PC-9 (cell line): Measurements from ENCODE around the gene ZFYVE26. TPM values are rescaled to one million over a fixed set of nuclear protein-coding genes. Genes with fewer than 3 reads are reported as not detected.

Experiments
- BruUV-seq: library from RNA; stranded (reverse); fragments of 400-500 nt; replicated peaks from 2 replicates; lab custom pipeline; 2021; lab: Mats Ljungman, UMichigan
- CTCF ChIA-PET: fragments of 300-600 bp; sonication (Branson Sonifier 250); formaldehyde crosslinking; loops from one replicate; lab custom pipeline; 2022; ENCODE audit warnings: antibody characterized with exemption; lab: Charles Lee
- POLR2A ChIA-PET: fragments of 300-600 bp; sonication (Branson Sonifier 250); formaldehyde crosslinking; loops from one replicate; lab custom pipeline; 2022; ENCODE audit warnings: antibody characterized with exemption; ENCODE audit not compliant: unreplicated experiment; lab: Charles Lee
- DNase-seq, 2 experiments: peaks; one replicate each; pipeline versions ENCODE4 v3.0.0 to v3.0.0-alpha.2; 2015 to 2022; ENCODE audit warnings: mixed read lengths in 1 of 2
- H2AFZ ChIP-seq: fragments of 200-600 bp; sonication (generic); 2 replicates; pipeline ENCODE4 v1.8.1; 2017; ENCODE audit warnings: antibody characterized with exemption
- H3F3A ChIP-seq: fragments of 200-600 bp; sonication (generic); 2 replicates; pipeline ENCODE4 v1.8.1; 2017; ENCODE audit warnings: antibody characterized with exemption, mild to moderate bottlenecking, low read depth; ENCODE audit not compliant: insufficient read depth
- H3K27ac ChIP-seq: fragments of 200-600 bp; sonication (generic); 2 replicates; pipeline ENCODE4 v1.6.1; 2016; ENCODE audit warnings: mixed run types
- H3K27me3 ChIP-seq: fragments of 200-600 bp; sonication (generic); 2 replicates; pipeline ENCODE4 v1.6.1; 2016; ENCODE audit warnings: low read depth, mixed run types; ENCODE audit not compliant: insufficient read depth
- H3K36me3 ChIP-seq: fragments of 200-600 bp; sonication (generic); 2 replicates; pipeline ENCODE4 v1.6.1; 2016; ENCODE audit warnings: low read depth, mixed run types
- H3K4me1 ChIP-seq: fragments of 200-600 bp; sonication (generic); replicated peaks from 2 replicates; pipeline ENCODE4 v1.6.1; 2016; ENCODE audit warnings: mixed run types; ENCODE audit not compliant: insufficient read depth
- H3K4me2 ChIP-seq: fragments of 200-600 bp; sonication (generic); 2 replicates; pipeline ENCODE4 v1.6.1; 2017; ENCODE audit warnings: mixed run types
- H3K4me3 ChIP-seq: fragments of 200-600 bp; sonication (generic); 2 replicates; pipeline ENCODE4 v1.6.1; 2016; ENCODE audit warnings: mixed run types
- H3K79me2 ChIP-seq: fragments of 200-600 bp; sonication (generic); 2 replicates; pipeline ENCODE4 v1.6.1; 2017; ENCODE audit warnings: low read depth, mixed run types
- H3K9me2 ChIP-seq: fragments of 200-600 bp; sonication (generic); 2 replicates; pipeline ENCODE4 v1.8.1; 2017; ENCODE audit warnings: mild to moderate bottlenecking; ENCODE audit not compliant: insufficient read depth
- H3K9me3 ChIP-seq: fragments of 200-600 bp; sonication (generic); 2 replicates; pipeline ENCODE4 v1.8.1; 2016; ENCODE audit warnings: low read depth; ENCODE audit not compliant: insufficient read depth
- H4K20me1 ChIP-seq: fragments of 200-600 bp; sonication (generic); 2 replicates; pipeline ENCODE4 v1.8.1; 2017; ENCODE audit not compliant: insufficient read depth
- EZH2 ChIP-seq: fragments of 200-600 bp; sonication (generic); IDR thresholded peaks from 2 replicates; pipeline ENCODE4 v1.8.0; 2017; ENCODE audit warnings: antibody characterized with exemption, low read depth
- intact Hi-C: fragments of 100-400 bp; cut with micrococcal nuclease; formaldehyde crosslinking; loops from one replicate; pipeline ENCODE4 v1.10.0; 2022; ENCODE audit not compliant: unreplicated experiment
- total RNA-seq: library from RNA; stranded (reverse); gene quantifications from 2 replicates; pipeline ENCODE4 v1.2.3, GENCODE V29; 2021
- TF ChIP-seq, protein P1 (sequence below): fragments of 200-600 bp; sonication (generic); conservative IDR thresholded peaks from 2 replicates; pipeline ENCODE4 v1.6.1; 2017; ENCODE audit warnings: mixed run types, antibody characterized with exemption, mild to moderate bottlenecking, moderate library complexity

Gene ZFYVE26
- total RNA-seq, 1 experiment from 2014 or later = 19.2 TPM

GRCh38 chr14:67733616-67734015, 82.8 kb downstream of the ZFYVE26 start:
- intact Hi-C loops = no loop called here
- Histone ChIP-seq H3K27ac (no peak overlapping the region), H3K36me3 (no peaks in the 10 kb centered on the region), H3K9me3 (no peaks in the 10 kb centered on the region), H3F3A (peaks cover under 1% of the 10 kb centered on the region; the same call in 1 of the 2 replicates), H3K4me1 (no peaks in the 10 kb centered on the region), H3K27me3 (no peaks in the 10 kb centered on the region), H3K4me2 (no peak overlapping the region), H3K79me2 (no peaks in the 10 kb centered on the region), H3K4me3 (no peak overlapping the region), H3K9me2 (no peaks in the 10 kb centered on the region), H2AFZ (no peak overlapping the region), H4K20me1 (no peaks in the 10 kb centered on the region)
- CTCF ChIA-PET = no interaction called here
- no TSS peak for BruUV-seq
- POLR2A ChIA-PET = no interaction called here
- no peak for TF ChIP-seq EZH2
- TF ChIP-seq, protein P1, sequence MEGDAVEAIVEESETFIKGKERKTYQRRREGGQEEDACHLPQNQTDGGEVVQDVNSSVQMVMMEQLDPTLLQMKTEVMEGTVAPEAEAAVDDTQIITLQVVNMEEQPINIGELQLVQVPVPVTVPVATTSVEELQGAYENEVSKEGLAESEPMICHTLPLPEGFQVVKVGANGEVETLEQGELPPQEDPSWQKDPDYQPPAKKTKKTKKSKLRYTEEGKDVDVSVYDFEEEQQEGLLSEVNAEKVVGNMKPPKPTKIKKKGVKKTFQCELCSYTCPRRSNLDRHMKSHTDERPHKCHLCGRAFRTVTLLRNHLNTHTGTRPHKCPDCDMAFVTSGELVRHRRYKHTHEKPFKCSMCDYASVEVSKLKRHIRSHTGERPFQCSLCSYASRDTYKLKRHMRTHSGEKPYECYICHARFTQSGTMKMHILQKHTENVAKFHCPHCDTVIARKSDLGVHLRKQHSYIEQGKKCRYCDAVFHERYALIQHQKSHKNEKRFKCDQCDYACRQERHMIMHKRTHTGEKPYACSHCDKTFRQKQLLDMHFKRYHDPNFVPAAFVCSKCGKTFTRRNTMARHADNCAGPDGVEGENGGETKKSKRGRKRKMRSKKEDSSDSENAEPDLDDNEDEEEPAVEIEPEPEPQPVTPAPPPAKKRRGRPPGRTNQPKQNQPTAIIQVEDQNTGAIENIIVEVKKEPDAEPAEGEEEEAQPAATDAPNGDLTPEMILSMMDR = no peak
- no peak for DNase-seq

DNA sequence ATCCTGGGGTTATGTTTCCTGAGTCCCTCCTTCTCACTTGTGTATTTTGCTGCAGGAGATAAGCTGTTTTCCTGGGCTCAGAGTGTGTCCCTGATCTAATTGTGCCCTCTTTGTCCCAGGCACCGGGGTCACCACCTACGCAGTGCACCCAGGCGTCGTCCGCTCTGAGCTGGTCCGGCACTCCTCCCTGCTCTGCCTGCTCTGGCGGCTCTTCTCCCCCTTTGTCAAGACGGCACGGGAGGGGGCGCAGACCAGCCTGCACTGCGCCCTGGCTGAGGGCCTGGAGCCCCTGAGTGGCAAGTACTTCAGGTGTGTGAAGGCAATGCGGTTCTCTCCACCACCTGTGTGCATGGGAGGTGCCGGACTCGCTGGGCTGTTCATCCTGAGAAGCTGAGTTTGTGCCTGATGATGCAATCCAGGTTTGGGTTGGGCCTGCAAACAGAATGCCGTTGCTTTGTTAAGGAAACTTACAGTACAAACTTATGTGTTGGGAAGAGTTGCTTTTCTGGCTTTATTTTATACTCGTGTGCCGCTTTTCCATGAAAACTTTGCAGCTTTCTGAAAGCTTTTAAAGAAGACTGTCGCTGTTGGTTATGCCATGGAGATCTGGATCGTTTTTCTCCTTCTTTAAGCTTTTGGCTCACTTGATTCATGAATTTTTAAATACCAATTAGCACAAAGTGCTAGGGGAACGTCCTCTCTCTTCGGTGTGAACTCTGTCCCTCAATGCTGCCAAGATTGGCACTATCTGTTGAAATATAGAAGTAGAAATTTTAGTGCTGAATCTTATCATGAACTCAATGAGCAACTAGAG, 87.1 kb downstream of the ZFYVE26 start:
- no peak for DNase-seq
- Histone ChIP-seq H3K27ac (no peak overlapping the region), H3K4me1 (0 out of 2 replicates have a peak, but pooled peaks cover 4% of the 10 kb centered on the region), H3K9me2 (no peaks in the 10 kb centered on the region), H3K79me2 (no peaks in the 10 kb centered on the region), H4K20me1 (no peaks in the 10 kb centered on the region), H3K4me2 (no peak overlapping the region), H2AFZ (no peak overlapping the region), H3F3A (no peaks in the 10 kb centered on the region), H3K4me3 (no peak overlapping the region), H3K27me3 (no peaks in the 10 kb centered on the region; the same call in 1 of the 2 replicates), H3K9me3 (no peaks in the 10 kb centered on the region), H3K36me3 (no peaks in the 10 kb centered on the region)
- TF ChIP-seq, protein P1 = no peak
- TF ChIP-seq EZH2 = no peak
- intact Hi-C loops = no loop called here
- CTCF ChIA-PET = interaction anchor here (0.6 kb wide), 1 partner anchor 38 kb away, joined by 4 read pairs; no protein-coding TSS in a partner anchor
- POLR2A ChIA-PET = no interaction called here
- no TSS peak for BruUV-seq

- Histone ChIP-seq H4K20me1 (no peaks in the 10 kb centered on the region), H3F3A (no peaks in the 10 kb centered on the region), H3K27me3 (no peaks in the 10 kb centered on the region; the same call in 1 of the 2 replicates), H2AFZ (no peak overlapping the region), H3K79me2 (no peaks in the 10 kb centered on the region), H3K27ac (no peak overlapping the region), H3K9me2 (no peaks in the 10 kb centered on the region), H3K4me2 (no peak overlapping the region), H3K4me3 (no peak overlapping the region), H3K9me3 (no peaks in the 10 kb centered on the region), H3K4me1 (0 out of 2 replicates have a peak, but pooled peaks cover 4% of the 10 kb centered on the region), H3K36me3 (no peaks in the 10 kb centered on the region)
- POLR2A ChIA-PET = no interaction called here
- DNase-seq = no peak
- intact Hi-C loops = no loop called here
- no peak for TF ChIP-seq EZH2
- TF ChIP-seq, protein P1 = no peak
- CTCF ChIA-PET = no interaction called here
- BruUV-seq = no TSS peak
Measured at GRCh38 chr14:67728258-67728657, 88.1 kb downstream of the ZFYVE26 start.
